KMS-11 (cell line): Measurements from ENCODE around the gene RELT.

Experiments used
- H2AFZ ChIP-seq: fragments of 200-600 bp; sonication (generic); 2 replicates; pipeline ENCODE4 v1.6.1; 2016; ENCODE audit warnings: antibody characterized with exemption, mixed run types, low read depth
- H3K27ac ChIP-seq: fragments of 200-600 bp; sonication (generic); 2 replicates; pipeline ENCODE4 v1.6.1; 2016; ENCODE audit warnings: mild to moderate bottlenecking, mixed run types
- H3K27me3 ChIP-seq: fragments of 200-600 bp; sonication (generic); 2 replicates; pipeline ENCODE4 v1.6.1; 2017; ENCODE audit warnings: mild to moderate bottlenecking, low read depth, mixed run types, moderate library complexity; ENCODE audit not compliant: insufficient read depth
- H3K36me3 ChIP-seq: fragments of 200-600 bp; sonication (generic); 2 replicates; pipeline ENCODE4 v1.6.1; 2017; ENCODE audit warnings: mild to moderate bottlenecking, mixed run types; ENCODE audit not compliant: insufficient read depth
- H3K4me1 ChIP-seq: fragments of 200-600 bp; sonication (generic); 2 replicates; pipeline ENCODE4 v1.6.1; 2016; ENCODE audit warnings: mild to moderate bottlenecking, low read depth, mixed run types; ENCODE audit not compliant: poor library complexity, severe bottlenecking
- H3K4me2 ChIP-seq: fragments of 200-600 bp; sonication (generic); 2 replicates; pipeline ENCODE4 v1.7.0; 2016; ENCODE audit warnings: mild to moderate bottlenecking, mixed run types
- H3K4me3 ChIP-seq: fragments of 200-600 bp; sonication (generic); IDR thresholded peaks from 2 replicates; pipeline ENCODE4 v1.6.1; 2017; ENCODE audit warnings: low read depth, low read length, mixed read lengths; ENCODE audit not compliant: insufficient read depth
- H3K79me2 ChIP-seq: fragments of 200-600 bp; sonication (generic); 2 replicates; pipeline ENCODE4 v1.6.1; 2016; ENCODE audit warnings: low read depth, mixed run types; ENCODE audit not compliant: insufficient read depth
- H3K9ac ChIP-seq: fragments of 200-600 bp; sonication (generic); 2 replicates; pipeline ENCODE4 v1.6.1; 2016; ENCODE audit warnings: mild to moderate bottlenecking, mixed run types
- H4K20me1 ChIP-seq: fragments of 200-600 bp; sonication (generic); 2 replicates; pipeline ENCODE4 v1.6.1; 2016; ENCODE audit warnings: mild to moderate bottlenecking, mixed run types; ENCODE audit not compliant: insufficient read depth
- TF ChIP-seq, protein P1 (sequence below): fragments of 200-600 bp; sonication (generic); conservative IDR thresholded peaks from 2 replicates; pipeline ENCODE4 v1.6.1; 2017; ENCODE audit warnings: low read depth, mild to moderate bottlenecking, antibody characterized with exemption, low read length, moderate library complexity, mixed read lengths

Gene RELT

DNA sequence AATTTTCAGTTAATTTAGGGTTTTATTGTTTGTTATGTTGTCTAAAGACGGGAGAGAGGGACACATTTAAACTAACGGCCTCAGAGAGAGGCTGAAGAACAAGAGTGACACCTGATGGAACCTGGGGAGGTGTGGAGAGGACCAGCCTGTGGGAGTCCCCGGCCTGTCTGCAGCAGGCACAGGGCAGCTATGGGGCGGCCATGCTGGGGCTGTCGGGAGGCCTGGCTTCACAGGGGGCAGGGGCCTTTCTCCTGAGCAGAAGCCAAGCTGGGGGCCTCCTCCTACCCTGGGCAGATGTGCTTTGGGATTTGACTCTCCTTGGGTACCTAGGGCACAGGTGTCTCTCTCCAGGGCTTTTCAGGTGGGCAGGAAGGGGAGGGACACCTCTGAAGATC is 21.9 kb downstream of the RELT start:
- H3K4me2 ChIP-seq: no peak overlapping the region
- no peaks in the 10 kb centered on the region for H3K79me2 ChIP-seq
- H3K9ac ChIP-seq: no peak overlapping the region
- H3K4me1 ChIP-seq: peaks cover 10% of the 10 kb centered on the region
- no peaks in the 10 kb centered on the region for H3K27me3 ChIP-seq
- no peaks in the 10 kb centered on the region for H3K36me3 ChIP-seq
- H2AFZ ChIP-seq: no peak overlapping the region
- H3K27ac ChIP-seq: no peak overlapping the region
- H3K4me3 ChIP-seq: no peak overlapping the region
- no peaks in the 10 kb centered on the region for H4K20me1 ChIP-seq
- TF ChIP-seq, protein P1, sequence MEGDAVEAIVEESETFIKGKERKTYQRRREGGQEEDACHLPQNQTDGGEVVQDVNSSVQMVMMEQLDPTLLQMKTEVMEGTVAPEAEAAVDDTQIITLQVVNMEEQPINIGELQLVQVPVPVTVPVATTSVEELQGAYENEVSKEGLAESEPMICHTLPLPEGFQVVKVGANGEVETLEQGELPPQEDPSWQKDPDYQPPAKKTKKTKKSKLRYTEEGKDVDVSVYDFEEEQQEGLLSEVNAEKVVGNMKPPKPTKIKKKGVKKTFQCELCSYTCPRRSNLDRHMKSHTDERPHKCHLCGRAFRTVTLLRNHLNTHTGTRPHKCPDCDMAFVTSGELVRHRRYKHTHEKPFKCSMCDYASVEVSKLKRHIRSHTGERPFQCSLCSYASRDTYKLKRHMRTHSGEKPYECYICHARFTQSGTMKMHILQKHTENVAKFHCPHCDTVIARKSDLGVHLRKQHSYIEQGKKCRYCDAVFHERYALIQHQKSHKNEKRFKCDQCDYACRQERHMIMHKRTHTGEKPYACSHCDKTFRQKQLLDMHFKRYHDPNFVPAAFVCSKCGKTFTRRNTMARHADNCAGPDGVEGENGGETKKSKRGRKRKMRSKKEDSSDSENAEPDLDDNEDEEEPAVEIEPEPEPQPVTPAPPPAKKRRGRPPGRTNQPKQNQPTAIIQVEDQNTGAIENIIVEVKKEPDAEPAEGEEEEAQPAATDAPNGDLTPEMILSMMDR: no peak

- TF ChIP-seq, protein P1: no peak
- Histone ChIP-seq H4K20me1 (no peaks in the 10 kb centered on the region), H3K4me2 (no peak overlapping the region), H3K79me2 (no peaks in the 10 kb centered on the region), H3K9ac (no peak overlapping the region), H3K4me3 (no peak overlapping the region), H2AFZ (no peak overlapping the region), H3K27me3 (no peaks in the 10 kb centered on the region), H3K36me3 (no peaks in the 10 kb centered on the region), H3K27ac (no peak overlapping the region), H3K4me1 (peaks cover 10% of the 10 kb centered on the region)
Measured at GRCh38 chr11:73398721-73399120, 22.5 kb downstream of the RELT start.

DNA sequence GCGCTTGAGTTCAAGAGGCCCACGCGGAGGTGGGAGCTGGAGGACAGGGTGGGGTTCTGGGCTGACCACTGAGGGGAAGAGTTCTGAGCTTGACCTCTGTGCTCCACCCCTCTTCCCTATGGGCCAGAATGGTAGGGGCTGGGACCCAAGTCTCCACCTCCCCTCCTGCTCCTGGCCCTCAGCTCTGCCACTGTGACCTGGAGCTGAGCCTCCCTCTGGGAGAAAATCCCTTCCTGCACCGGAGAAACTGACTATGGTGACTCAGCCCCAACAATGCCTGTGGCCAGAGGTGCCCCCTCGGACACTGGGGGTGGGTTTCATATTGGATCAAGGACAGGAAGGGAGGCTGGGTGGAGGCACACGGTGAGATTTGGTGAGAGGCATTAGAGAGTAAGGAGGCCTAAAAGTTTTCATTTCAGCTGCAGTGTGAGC is 23.0 kb downstream of the RELT start:
- no peaks in the 10 kb centered on the region for H4K20me1 ChIP-seq

GRCh38 chr11:73399636-73400035 is 23.4 kb downstream of the RELT start:
- no peaks in the 10 kb centered on the region for H3K27me3 ChIP-seq
- no peak overlapping the region for H2AFZ ChIP-seq
- peaks cover 10% of the 10 kb centered on the region for H3K4me1 ChIP-seq
- H3K79me2 ChIP-seq: no peaks in the 10 kb centered on the region
- H3K27ac ChIP-seq: no peak overlapping the region
- no peaks in the 10 kb centered on the region for H4K20me1 ChIP-seq
- no peaks in the 10 kb centered on the region for H3K36me3 ChIP-seq
- H3K4me2 ChIP-seq: no peak overlapping the region
- H3K9ac ChIP-seq: no peak overlapping the region
- TF ChIP-seq, protein P1: no peak
- H3K4me3 ChIP-seq: no peak overlapping the region

More for the DNA sequence above, 23.0 kb downstream of the RELT start:
- Histone ChIP-seq H3K4me1 (peaks cover 10% of the 10 kb centered on the region), H3K27me3 (no peaks in the 10 kb centered on the region), H3K9ac (no peak overlapping the region), H3K4me3 (no peak overlapping the region), H3K4me2 (no peak overlapping the region), H3K27ac (no peak overlapping the region), H3K79me2 (no peaks in the 10 kb centered on the region), H3K36me3 (no peaks in the 10 kb centered on the region), H2AFZ (no peak overlapping the region)
- TF ChIP-seq, protein P1: no peak
